Osteoblast (primary cell): ENCODE measurements around the gene WDTC1. TPM values are rescaled to one million over a fixed set of nuclear protein-coding genes. Genes with fewer than 3 reads are reported as not detected.
A peak's percentile ranks its signal among the peaks of the same experiment; 100 is the strongest.
"Not testable (repeated sequence)": the region's sequence is repeated elsewhere in the genome, so short reads cannot be mapped to it uniquely, and the experiment has no call there.

Experiments used
- DNase-seq: peaks from one replicate; pipeline ENCODE4 v3.0.0; 2011; ENCODE audit warnings: low spot score, mixed read lengths; ENCODE audit not compliant: insufficient read length; ENCODE audit errors: missing footprints
- H2AFZ ChIP-seq: 2 replicates; pipeline ENCODE4 v1.6.0; 2011; ENCODE audit warnings: mild to moderate bottlenecking, low read length
- H3K27ac ChIP-seq: 2 replicates; pipeline ENCODE4 v1.5.1; 2011; ENCODE audit warnings: mild to moderate bottlenecking, low read depth, low read length, moderate library complexity
- H3K27me3 ChIP-seq: 2 replicates; pipeline ENCODE4 v1.6.0; 2012; ENCODE audit warnings: mild to moderate bottlenecking, control low read depth, inconsistent platforms, low read length, moderate library complexity; ENCODE audit not compliant: insufficient read depth
- H3K36me3 ChIP-seq: 2 replicates; pipeline ENCODE4 v1.5.1; 2011; ENCODE audit warnings: mild to moderate bottlenecking, low read length, control low read depth, moderate library complexity; ENCODE audit not compliant: insufficient read depth
- H3K4me1 ChIP-seq: 2 replicates; pipeline ENCODE4 v1.5.1; 2011; ENCODE audit warnings: mild to moderate bottlenecking, low read length, control low read depth, moderate library complexity; ENCODE audit not compliant: insufficient read depth
- H3K4me2 ChIP-seq: 2 replicates; pipeline ENCODE4 v1.6.0; 2011; ENCODE audit warnings: mild to moderate bottlenecking, low read length; ENCODE audit not compliant: insufficient read depth
- H3K4me3 ChIP-seq: fragments of 200-600 bp; sonication (generic); 3 replicates; pipeline ENCODE4 v1.5.1; 2012; ENCODE audit warnings: mild to moderate bottlenecking, low read length, inconsistent platforms; ENCODE audit not compliant: insufficient read depth
- H3K79me2 ChIP-seq: 2 replicates; pipeline ENCODE4 v1.6.0; 2012; ENCODE audit warnings: mild to moderate bottlenecking, low read length, control low read depth, inconsistent platforms; ENCODE audit not compliant: insufficient read depth
- H3K9me3 ChIP-seq: 2 replicates; pipeline ENCODE4 v1.5.1; 2011; ENCODE audit warnings: low read depth, low read length, control low read depth
- H4K20me1 ChIP-seq: 2 replicates; pipeline ENCODE4 v1.6.0; 2012; ENCODE audit warnings: mild to moderate bottlenecking, low read length, control low read depth; ENCODE audit not compliant: insufficient read depth
- total RNA-seq: library from RNA; depleted of rRNA; stranded (reverse); fragments of >200 nt; gene quantifications from 2 replicates; pipeline ENCODE4 v1.2.3, GENCODE V29; 2012
- TF ChIP-seq, protein P1 (sequence below): IDR thresholded peaks from 2 replicates; pipeline ENCODE4 v1.5.1; 2011; ENCODE audit warnings: mild to moderate bottlenecking, low read depth, low read length, moderate library complexity; ENCODE audit errors: extremely low read depth

The WDTC1 gene, protein sequence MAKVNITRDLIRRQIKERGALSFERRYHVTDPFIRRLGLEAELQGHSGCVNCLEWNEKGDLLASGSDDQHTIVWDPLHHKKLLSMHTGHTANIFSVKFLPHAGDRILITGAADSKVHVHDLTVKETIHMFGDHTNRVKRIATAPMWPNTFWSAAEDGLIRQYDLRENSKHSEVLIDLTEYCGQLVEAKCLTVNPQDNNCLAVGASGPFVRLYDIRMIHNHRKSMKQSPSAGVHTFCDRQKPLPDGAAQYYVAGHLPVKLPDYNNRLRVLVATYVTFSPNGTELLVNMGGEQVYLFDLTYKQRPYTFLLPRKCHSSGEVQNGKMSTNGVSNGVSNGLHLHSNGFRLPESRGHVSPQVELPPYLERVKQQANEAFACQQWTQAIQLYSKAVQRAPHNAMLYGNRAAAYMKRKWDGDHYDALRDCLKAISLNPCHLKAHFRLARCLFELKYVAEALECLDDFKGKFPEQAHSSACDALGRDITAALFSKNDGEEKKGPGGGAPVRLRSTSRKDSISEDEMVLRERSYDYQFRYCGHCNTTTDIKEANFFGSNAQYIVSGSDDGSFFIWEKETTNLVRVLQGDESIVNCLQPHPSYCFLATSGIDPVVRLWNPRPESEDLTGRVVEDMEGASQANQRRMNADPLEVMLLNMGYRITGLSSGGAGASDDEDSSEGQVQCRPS
- total RNA-seq, result 30.9 and 34.4 TPM in 2 replicates

DNA sequence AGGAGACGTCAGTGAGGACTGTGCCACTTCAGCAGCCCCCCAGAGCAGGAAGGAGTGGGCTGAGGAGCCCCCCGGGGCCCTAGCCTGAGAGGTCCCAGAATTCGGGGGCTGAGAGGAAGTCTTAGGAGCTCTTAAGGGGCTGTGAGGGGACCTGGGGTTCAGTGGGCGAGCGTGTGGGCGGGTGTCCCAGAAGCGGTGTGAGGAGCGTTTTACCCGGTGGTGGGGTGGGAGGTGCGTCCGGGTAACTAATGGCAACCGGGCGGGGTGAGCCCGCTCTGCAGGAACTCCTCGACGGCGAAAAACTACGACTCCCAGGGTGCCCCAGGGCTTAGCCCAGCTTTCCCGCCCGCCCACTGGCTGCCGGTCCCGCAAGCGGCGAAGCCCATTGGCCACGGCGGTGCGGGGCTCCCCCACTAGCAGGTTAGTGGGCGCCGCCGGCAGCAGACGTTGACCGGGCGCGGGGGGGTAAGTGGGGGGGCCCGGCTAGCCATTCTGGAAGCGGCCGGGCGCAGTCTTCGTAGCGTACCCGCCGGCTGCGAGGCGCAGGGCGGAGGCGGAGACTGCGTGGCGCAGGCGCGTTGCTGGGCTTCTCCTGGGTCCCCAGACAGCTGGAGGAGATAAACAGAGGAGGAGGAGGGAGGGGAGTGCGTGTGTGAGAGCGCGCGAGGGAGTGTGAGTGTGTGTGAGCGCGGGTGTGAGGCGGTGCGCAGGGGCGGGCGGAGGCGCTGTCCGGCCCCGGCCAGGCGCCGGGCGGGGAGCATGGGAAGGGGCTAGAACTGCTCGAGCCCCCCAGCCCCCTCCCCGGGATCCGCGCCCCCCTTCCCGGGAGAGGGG, at the start of gene WDTC1:
WDTC1 (plus strand) TSS at position 584 of the 834 bp plus-strand sequence. CDS start 26,423 bp downstream, outside the sequence.
- no peak within 1 kb of the TSS for H3K27ac ChIP-seq
- peak within 1 kb of the TSS; percentile 80 for H3K4me3 ChIP-seq
- DNase-seq, result peak; percentile 99
- H3K9me3 ChIP-seq, result no peaks in the 10 kb centered on the region
- no peaks in the 10 kb centered on the region for H3K36me3 ChIP-seq
- H3K79me2 ChIP-seq, result peaks cover 26% of the 10 kb centered on the region
- peaks cover 13% of the 10 kb centered on the region for H4K20me1 ChIP-seq
- TF ChIP-seq, protein P1, sequence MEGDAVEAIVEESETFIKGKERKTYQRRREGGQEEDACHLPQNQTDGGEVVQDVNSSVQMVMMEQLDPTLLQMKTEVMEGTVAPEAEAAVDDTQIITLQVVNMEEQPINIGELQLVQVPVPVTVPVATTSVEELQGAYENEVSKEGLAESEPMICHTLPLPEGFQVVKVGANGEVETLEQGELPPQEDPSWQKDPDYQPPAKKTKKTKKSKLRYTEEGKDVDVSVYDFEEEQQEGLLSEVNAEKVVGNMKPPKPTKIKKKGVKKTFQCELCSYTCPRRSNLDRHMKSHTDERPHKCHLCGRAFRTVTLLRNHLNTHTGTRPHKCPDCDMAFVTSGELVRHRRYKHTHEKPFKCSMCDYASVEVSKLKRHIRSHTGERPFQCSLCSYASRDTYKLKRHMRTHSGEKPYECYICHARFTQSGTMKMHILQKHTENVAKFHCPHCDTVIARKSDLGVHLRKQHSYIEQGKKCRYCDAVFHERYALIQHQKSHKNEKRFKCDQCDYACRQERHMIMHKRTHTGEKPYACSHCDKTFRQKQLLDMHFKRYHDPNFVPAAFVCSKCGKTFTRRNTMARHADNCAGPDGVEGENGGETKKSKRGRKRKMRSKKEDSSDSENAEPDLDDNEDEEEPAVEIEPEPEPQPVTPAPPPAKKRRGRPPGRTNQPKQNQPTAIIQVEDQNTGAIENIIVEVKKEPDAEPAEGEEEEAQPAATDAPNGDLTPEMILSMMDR, result no peak
- peak within 1 kb of the TSS; percentile 98 for H2AFZ ChIP-seq
- peaks cover 12% of the 10 kb centered on the region for H3K4me1 ChIP-seq
- no peaks in the 10 kb centered on the region for H3K27me3 ChIP-seq
- H3K4me2 ChIP-seq, result peak within 1 kb of the TSS; percentile 98

DNA sequence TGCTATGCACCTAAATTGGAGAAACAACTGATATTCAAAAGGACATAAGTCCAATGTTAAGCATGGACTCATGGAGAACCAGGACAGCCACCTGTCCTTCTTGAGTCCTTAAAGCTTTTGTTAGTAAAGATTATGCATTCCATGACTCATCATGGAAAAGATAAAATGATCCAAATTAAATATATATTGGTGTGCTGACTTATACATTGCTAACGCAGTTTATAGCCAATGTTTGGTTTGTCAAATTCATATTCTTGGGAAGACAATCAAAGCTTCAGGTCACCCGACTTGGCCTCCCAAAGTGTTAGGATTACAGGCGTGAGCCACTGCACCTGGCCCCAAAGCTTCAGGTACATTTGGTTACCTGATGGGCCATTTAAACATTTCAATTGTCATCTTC, 49.8 kb upstream of the WDTC1 start:
- H2AFZ ChIP-seq, DNase-seq, H3K27me3 ChIP-seq, H3K79me2 ChIP-seq, H3K9me3 ChIP-seq, H3K4me3 ChIP-seq, H3K4me2 ChIP-seq, H4K20me1 ChIP-seq, H3K36me3 ChIP-seq, H3K27ac ChIP-seq, H3K4me1 ChIP-seq: not testable (repeated sequence)

DNA sequence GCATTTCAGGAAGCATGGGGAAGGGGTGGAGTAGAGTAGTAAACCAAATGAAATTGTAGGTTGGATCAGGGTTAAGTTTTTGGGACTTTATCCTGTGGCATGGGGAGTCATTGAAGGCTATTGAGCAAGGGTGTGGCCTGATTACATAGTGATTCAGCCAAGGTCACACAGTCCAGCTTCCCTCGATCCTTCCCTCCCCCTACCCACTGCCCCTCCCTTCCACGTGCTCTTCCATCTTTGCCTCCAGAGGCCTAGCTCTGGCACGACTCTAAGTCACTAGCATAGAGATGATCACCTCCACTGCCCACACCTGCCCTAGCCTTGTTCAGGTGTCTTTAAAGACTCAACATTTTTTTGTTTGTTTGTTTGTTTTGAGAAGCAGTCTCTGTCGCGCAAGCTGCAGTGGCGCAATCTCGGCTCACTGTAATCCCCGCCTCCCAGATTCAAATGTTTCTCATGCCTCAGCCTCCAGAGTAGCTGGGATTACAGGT, 42.3 kb upstream of the WDTC1 start:
- Histone ChIP-seq H2AFZ (no peak overlapping the region), H3K4me3 (no peak overlapping the region), H3K4me2 (no peak overlapping the region), H3K27ac (no peak overlapping the region), H3K79me2 (no peaks in the 10 kb centered on the region), H3K36me3 (no peaks in the 10 kb centered on the region), H3K9me3 (no peaks in the 10 kb centered on the region), H4K20me1 (no peaks in the 10 kb centered on the region), H3K27me3 (no peaks in the 10 kb centered on the region), H3K4me1 (peaks cover 9% of the 10 kb centered on the region)
- peak; percentile 72 for DNase-seq
- TF ChIP-seq, protein P1, result no peak

DNA sequence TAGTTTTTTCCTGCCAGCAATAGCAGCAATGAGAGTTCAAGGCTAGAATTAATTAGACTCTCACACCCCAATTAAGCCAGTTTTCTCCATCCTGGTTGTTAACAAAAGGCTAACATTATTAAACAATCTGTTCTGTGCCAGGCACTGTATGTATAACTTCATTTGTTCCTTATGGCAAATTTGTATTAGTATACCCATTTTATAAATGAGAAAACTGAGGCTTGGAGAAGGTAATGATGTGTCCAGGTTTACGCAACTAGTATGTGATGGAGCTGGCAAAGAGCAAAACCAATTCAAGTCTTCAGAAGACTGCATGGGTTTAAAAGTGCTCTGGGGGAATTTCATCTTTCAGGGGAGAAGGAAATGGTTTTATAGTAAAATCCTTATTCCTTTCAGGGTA, 41.2 kb upstream of the WDTC1 start:
- Histone ChIP-seq H3K4me3 (no peak overlapping the region), H3K4me2 (no peak overlapping the region), H2AFZ (no peak overlapping the region), H3K79me2 (no peaks in the 10 kb centered on the region), H3K36me3 (no peaks in the 10 kb centered on the region), H3K27me3 (no peaks in the 10 kb centered on the region), H3K4me1 (peaks cover 9% of the 10 kb centered on the region), H4K20me1 (no peaks in the 10 kb centered on the region), H3K27ac (no peak overlapping the region), H3K9me3 (no peaks in the 10 kb centered on the region)
- no peak for DNase-seq
- TF ChIP-seq, protein P1, result no peak
